ENCODE measurements around the gene NSMCE4A. TPM values are rescaled to one million over a fixed set of nuclear protein-coding genes. Genes with fewer than 3 reads are reported as not detected.

The NSMCE4A gene
- total RNA-seq, 2 experiments from 2014 or later = 34.2 to 36.5 TPM

- Mint-ChIP-seq H3K27ac (no peak overlapping the region), H3K27me3 (no peaks in the 10 kb centered on the region), H3K4me3 (no peak overlapping the region), H3K36me3 (ENCODE audit: low read depth) (no peaks in the 10 kb centered on the region), H3K9me3 (no peaks in the 10 kb centered on the region), H3K4me1 (ENCODE audit: low read depth) (no peaks in the 10 kb centered on the region)
- no peaks in the 10 kb centered on the region for H3K9me3 ChIP-seq (ENCODE audit: control insufficient read depth in 1 of 2, insufficient read depth in 1 of 2, low read length in 2 of 2)
- no peaks in the 10 kb centered on the region for H3K27me3 ChIP-seq (ENCODE audit: control insufficient read depth in 1 of 2, insufficient read depth in 2 of 2, low read length in 2 of 2)
- no peak overlapping the region for H3K4me3 ChIP-seq (ENCODE audit: low read length)
- H3K36me3 ChIP-seq (ENCODE audit: insufficient read depth, low read length) = no peaks in the 10 kb centered on the region
- no peak overlapping the region for H3K27ac ChIP-seq (ENCODE audit: low read depth in 1 of 2, low read length in 2 of 2)
- ChIA-PET POLR2A (interaction anchor here (2.0 kb wide), 1 partner anchor 21 kb away, joined by 5 read pairs; the partner anchor contains the start of gene ATE1), CTCF (interaction anchor here (0.6 kb wide), 1 partner anchor 8 kb away, joined by 3 read pairs; no protein-coding TSS in a partner anchor)
- TF ChIP-seq CTCF (IDR thresholded peaks at IDR 0.05) = no peak
- ATAC-seq (ENCODE audit: poor library complexity) (no peak), DNase-seq (no peak)
- intact Hi-C loops (cut with DNase I, micrococcal nuclease) = no loop called here
- H3K4me1 ChIP-seq (ENCODE audit: insufficient read depth, low read length) = no peaks in the 10 kb centered on the region
Observed at GRCh38 chr10:121949049-121949448, 26.0 kb downstream of the NSMCE4A start.

- no peaks in the 10 kb centered on the region for H3K9me3 Mint-ChIP-seq
- no peaks in the 10 kb centered on the region for H3K4me1 Mint-ChIP-seq (ENCODE audit: low read depth)
- H3K36me3 ChIP-seq (ENCODE audit: insufficient read depth, low read length) = no peaks in the 10 kb centered on the region
- ChIA-PET POLR2A (interaction anchor here (2.0 kb wide), 1 partner anchor 19 kb away, joined by 5 read pairs; the partner anchor contains the start of gene ATE1), CTCF (no interaction called here)
- DNase-seq (no peak), ATAC-seq (ENCODE audit: poor library complexity) (no peak)
- no peaks in the 10 kb centered on the region for H3K36me3 Mint-ChIP-seq (ENCODE audit: low read depth)
- no peak overlapping the region for H3K27ac Mint-ChIP-seq
- H3K9me3 ChIP-seq (ENCODE audit: control insufficient read depth in 1 of 2, insufficient read depth in 1 of 2, low read length in 2 of 2) = no peaks in the 10 kb centered on the region
- intact Hi-C loops (cut with DNase I, micrococcal nuclease) = no loop called here
- no peaks in the 10 kb centered on the region for H3K27me3 ChIP-seq (ENCODE audit: control insufficient read depth in 1 of 2, insufficient read depth in 2 of 2, low read length in 2 of 2)
- H3K4me3 Mint-ChIP-seq = no peak overlapping the region
- H3K4me3 ChIP-seq (ENCODE audit: low read length) = no peak overlapping the region
- TF ChIP-seq CTCF (IDR thresholded peaks at IDR 0.05) = no peak
- peaks cover 3% of the 10 kb centered on the region for H3K27me3 Mint-ChIP-seq
- no peak overlapping the region for H3K27ac ChIP-seq (ENCODE audit: low read depth in 1 of 2, low read length in 2 of 2)
- no peaks in the 10 kb centered on the region for H3K4me1 ChIP-seq (ENCODE audit: insufficient read depth, low read length)
Observed at GRCh38 chr10:121947343-121948330, 27.4 kb downstream of the NSMCE4A start.

GRCh38 chr10:121942749-121943416 lies 32.1 kb downstream of the NSMCE4A start:
- no peak overlapping the region for H3K4me3 ChIP-seq (ENCODE audit: low read length)
- H3K27ac ChIP-seq (ENCODE audit: low read depth in 1 of 2, low read length in 2 of 2) = no peak overlapping the region
- no peaks in the 10 kb centered on the region for H3K36me3 Mint-ChIP-seq (ENCODE audit: low read depth)
- H3K4me1 ChIP-seq (ENCODE audit: insufficient read depth, low read length) = no peaks in the 10 kb centered on the region
- H3K9me3 ChIP-seq (ENCODE audit: control insufficient read depth in 1 of 2, insufficient read depth in 1 of 2, low read length in 2 of 2) = no peaks in the 10 kb centered on the region
- H3K9me3 Mint-ChIP-seq = no peaks in the 10 kb centered on the region
- peaks cover 27% of the 10 kb centered on the region for H3K27me3 Mint-ChIP-seq
- no peak for TF ChIP-seq CTCF (IDR thresholded peaks at IDR 0.05)
- intact Hi-C loops (cut with DNase I, micrococcal nuclease) = no loop called here
- no peak overlapping the region for H3K4me3 Mint-ChIP-seq
- no peaks in the 10 kb centered on the region for H3K4me1 Mint-ChIP-seq (ENCODE audit: low read depth)
- no peak for DNase-seq
- no peaks in the 10 kb centered on the region for H3K36me3 ChIP-seq (ENCODE audit: insufficient read depth, low read length)
- POLR2A ChIA-PET = no interaction called here
- CTCF ChIA-PET = no interaction called here
- no peaks in the 10 kb centered on the region for H3K27me3 ChIP-seq (ENCODE audit: control insufficient read depth in 1 of 2, insufficient read depth in 2 of 2, low read length in 2 of 2)
- H3K27ac Mint-ChIP-seq = no peak overlapping the region
- ATAC-seq (ENCODE audit: poor library complexity) = no peak

All from CD4-positive, alpha-beta T cell (primary cell).